ENCODE measurements around the gene CPNE6. TPM values are rescaled to one million over a fixed set of nuclear protein-coding genes. Genes with fewer than 3 reads are reported as not detected.
A peak's percentile ranks its signal among the peaks of the same experiment; 100 is the strongest.

Gene CPNE6
- total and polyA plus RNA-seq, 2 of the 13 experiments (the other 11 are each of a cell fraction or from before 2014, with no cell fraction given): not detected

DNA sequence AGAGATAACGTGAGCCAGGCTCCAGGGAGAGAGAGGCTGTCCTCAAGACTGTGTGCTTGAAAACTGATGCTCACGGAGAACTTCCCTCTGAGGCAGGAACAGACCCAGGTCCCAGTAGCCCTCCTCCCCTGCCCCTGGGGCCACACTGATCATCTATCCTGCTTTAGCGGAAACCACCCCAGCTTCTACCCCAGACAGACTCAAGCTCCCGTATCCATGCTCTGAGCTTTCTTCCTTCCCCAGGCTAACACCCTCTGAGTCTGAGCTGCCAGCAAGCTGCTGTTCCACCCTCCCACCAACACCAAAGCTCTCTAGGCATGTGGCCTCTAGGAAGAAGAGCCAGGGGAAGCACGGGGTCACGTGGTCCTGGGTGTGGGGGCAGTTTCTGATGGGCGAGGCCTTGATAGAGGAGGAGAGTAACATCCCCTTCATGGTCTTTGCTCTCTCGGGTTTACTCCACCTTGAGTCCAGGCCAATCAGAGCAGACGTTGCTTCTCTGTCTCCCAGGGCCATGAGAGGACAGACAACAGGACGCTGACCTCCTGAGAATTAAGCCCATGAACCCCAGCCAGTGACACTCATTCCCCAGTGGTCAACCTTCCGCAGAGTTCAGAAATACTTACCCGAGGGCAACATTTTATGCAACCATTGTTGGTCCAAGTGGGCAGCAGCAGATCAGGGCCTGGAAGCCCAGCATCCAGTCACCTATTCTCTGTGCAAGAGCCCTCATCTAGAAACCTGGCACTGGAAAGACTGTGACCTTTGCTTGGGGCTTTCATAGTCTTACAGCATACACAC lies 24.1 kb downstream of the CPNE6 start (continued):
- TF ChIP-seq, protein P1, sequence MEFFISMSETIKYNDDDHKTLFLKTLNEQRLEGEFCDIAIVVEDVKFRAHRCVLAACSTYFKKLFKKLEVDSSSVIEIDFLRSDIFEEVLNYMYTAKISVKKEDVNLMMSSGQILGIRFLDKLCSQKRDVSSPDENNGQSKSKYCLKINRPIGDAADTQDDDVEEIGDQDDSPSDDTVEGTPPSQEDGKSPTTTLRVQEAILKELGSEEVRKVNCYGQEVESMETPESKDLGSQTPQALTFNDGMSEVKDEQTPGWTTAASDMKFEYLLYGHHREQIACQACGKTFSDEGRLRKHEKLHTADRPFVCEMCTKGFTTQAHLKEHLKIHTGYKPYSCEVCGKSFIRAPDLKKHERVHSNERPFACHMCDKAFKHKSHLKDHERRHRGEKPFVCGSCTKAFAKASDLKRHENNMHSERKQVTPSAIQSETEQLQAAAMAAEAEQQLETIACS (CRISPR knock-in tag; IDR thresholded peaks at IDR 0.05): peak; percentile 36; the same call in 1 of the 2 replicates
- TF ChIP-seq, protein P2, sequence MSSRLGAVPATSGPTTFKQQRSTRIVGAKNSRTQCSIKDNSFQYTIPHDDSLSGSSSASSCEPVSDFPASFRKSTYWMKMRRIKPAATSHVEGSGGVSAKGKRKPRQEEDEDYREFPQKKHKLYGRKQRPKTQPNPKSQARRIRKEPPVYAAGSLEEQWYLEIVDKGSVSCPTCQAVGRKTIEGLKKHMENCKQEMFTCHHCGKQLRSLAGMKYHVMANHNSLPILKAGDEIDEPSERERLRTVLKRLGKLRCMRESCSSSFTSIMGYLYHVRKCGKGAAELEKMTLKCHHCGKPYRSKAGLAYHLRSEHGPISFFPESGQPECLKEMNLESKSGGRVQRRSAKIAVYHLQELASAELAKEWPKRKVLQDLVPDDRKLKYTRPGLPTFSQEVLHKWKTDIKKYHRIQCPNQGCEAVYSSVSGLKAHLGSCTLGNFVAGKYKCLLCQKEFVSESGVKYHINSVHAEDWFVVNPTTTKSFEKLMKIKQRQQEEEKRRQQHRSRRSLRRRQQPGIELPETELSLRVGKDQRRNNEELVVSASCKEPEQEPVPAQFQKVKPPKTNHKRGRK (CRISPR knock-in tag; IDR thresholded peaks at IDR 0.05): peak; percentile 80
- TF ChIP-seq NKX3-1 (CRISPR knock-in tag; IDR thresholded peaks at IDR 0.05) (peak; percentile 68), ARNTL (CRISPR knock-in tag; IDR thresholded peaks at IDR 0.05) (peak; percentile 100), AKAP8 (CRISPR knock-in tag; IDR thresholded peaks at IDR 0.05) (peak; percentile 98)
- TF ChIP-seq, protein P3, sequence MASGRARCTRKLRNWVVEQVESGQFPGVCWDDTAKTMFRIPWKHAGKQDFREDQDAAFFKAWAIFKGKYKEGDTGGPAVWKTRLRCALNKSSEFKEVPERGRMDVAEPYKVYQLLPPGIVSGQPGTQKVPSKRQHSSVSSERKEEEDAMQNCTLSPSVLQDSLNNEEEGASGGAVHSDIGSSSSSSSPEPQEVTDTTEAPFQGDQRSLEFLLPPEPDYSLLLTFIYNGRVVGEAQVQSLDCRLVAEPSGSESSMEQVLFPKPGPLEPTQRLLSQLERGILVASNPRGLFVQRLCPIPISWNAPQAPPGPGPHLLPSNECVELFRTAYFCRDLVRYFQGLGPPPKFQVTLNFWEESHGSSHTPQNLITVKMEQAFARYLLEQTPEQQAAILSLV (CRISPR knock-in tag; IDR thresholded peaks at IDR 0.05; ENCODE audit: borderline replicate concordance): peak; percentile 99
- TF ChIP-seq, protein P4, sequence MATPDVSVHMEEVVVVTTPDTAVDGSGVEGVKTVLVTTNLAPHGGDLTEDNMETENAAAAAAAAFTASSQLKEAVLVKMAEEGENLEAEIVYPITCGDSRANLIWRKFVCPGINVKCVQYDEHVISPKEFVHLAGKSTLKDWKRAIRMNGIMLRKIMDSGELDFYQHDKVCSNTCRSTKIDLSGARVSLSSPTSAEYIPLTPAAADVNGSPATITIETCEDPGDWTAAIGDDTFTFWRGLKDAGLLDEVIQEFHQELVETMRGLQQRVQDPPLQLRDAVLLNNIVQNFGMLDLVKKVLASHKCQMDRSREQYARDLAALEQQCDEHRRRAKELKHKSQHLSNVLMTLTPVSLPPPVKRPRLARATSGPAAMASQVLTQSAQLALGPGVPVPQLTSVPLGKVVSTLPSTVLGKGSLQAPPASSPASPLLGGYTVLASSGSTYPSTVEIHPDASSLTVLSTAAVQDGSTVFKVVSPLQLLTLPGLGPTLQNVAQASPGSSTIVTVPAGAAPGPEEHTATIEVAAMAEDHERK (CRISPR knock-in tag; IDR thresholded peaks at IDR 0.05; ENCODE audit: low read depth): no peak; the same call in 1 of the 2 replicates

All from HepG2 (cell line).